Lung (tissue), 12 donors: Measurements from ENCODE around the gene SEC23B. TPM values are rescaled to one million over a fixed set of nuclear protein-coding genes. Genes with fewer than 3 reads are reported as not detected.

Experiments used
- ATAC-seq: fragments of 200-7000 bp; cut with Tn5 transposase; one replicate; pipeline ENCODE4 v1.9.1; 2020; ENCODE audit warnings: moderate number of reproducible peaks; ENCODE audit not compliant: insufficient read depth, low FRiP score
- DNase-seq, 3 donors: peaks; one replicate each; pipeline ENCODE4 v3.0.0-alpha.2; 2013 to 2017
- H3K27ac ChIP-seq, 2 donors: one replicate each; pipeline ENCODE4 v1.5.1; 2013; ENCODE audit warnings: mild to moderate bottlenecking in 2 of 2, moderate library complexity in 2 of 2, control low read depth in 1 of 2, inconsistent platforms in 1 of 2, low read depth in 1 of 2, low read length in 1 of 2
- H3K27me3 ChIP-seq, 3 donors: one replicate each; pipeline ENCODE4 v1.5.1; 2013; ENCODE audit warnings: low read length in 2 of 3; ENCODE audit not compliant: control insufficient read depth in 3 of 3, insufficient read depth in 3 of 3
- H3K36me3 ChIP-seq, 4 donors: one replicate each; pipeline ENCODE4 v1.5.1; 2013; ENCODE audit warnings: low read length in 4 of 4, mild to moderate bottlenecking in 1 of 4, moderate library complexity in 1 of 4; ENCODE audit not compliant: control insufficient read depth in 4 of 4, insufficient read depth in 4 of 4
- H3K4me1 ChIP-seq, 5 donors: one replicate each; pipeline ENCODE4 v1.5.1; 2013; ENCODE audit warnings: low read length in 5 of 5, mild to moderate bottlenecking in 2 of 5, moderate library complexity in 1 of 5; ENCODE audit not compliant: control insufficient read depth in 5 of 5, insufficient read depth in 5 of 5
- H3K4me3 ChIP-seq: one replicate; pipeline ENCODE4 v1.5.1; 2013; ENCODE audit warnings: mild to moderate bottlenecking, control low read depth, moderate library complexity
- H3K9ac ChIP-seq, 2 donors: one replicate each; pipeline ENCODE4 v1.5.1; 2013; ENCODE audit warnings: low read length in 2 of 2, control low read depth in 1 of 2; ENCODE audit not compliant: insufficient read depth in 1 of 2
- H3K9me3 ChIP-seq, 4 donors: one replicate each; pipeline ENCODE4 v1.5.1; 2013; ENCODE audit warnings: low read length in 3 of 4, mild to moderate bottlenecking in 1 of 4, moderate library complexity in 1 of 4; ENCODE audit not compliant: control insufficient read depth in 4 of 4, insufficient read depth in 3 of 4
- WGBS, 2 donors: extraction: QIAGEN DNeasy Blood & Tissue Kit; methylation state at CpG; one replicate each; pipeline ENCODE4 v1.1.7; 2013; 5-methylcytosine and 5-hydroxymethylcytosine counted together
- polyA plus RNA-seq, 2 donors: library from polyadenylated mRNA; stranded (reverse); fragments of 200-250 nt; gene quantifications; one replicate each; pipeline ENCODE4 v1.2.1, GENCODE V29; 2013
- total RNA-seq, 2 donors: library from RNA; depleted of rRNA in 1 of 2; stranded (reverse); fragments of >200 nt in 1 of 2; gene quantifications; one replicate each; pipeline ENCODE4 v1.2.1, GENCODE V29; 2014 to 2021
- TF ChIP-seq, protein P1 (sequence below): IDR thresholded peaks from 2 replicates; pipeline ENCODE4 v1.5.1; 2012; ENCODE audit warnings: mild to moderate bottlenecking; ENCODE audit errors: control extremely low read depth, extremely low read depth
- donor health status: control.
- donor health status: control.
- donor health status: Bipolar disorder and iron deficiency.
- donor health status: healthy.
- donor health status: DM: yes; HTN: yes; CAD: no.

SEC23B gene
- total and polyA plus RNA-seq, 4 donors, result 10.3 to 79.5 (median 57.8) TPM

DNA sequence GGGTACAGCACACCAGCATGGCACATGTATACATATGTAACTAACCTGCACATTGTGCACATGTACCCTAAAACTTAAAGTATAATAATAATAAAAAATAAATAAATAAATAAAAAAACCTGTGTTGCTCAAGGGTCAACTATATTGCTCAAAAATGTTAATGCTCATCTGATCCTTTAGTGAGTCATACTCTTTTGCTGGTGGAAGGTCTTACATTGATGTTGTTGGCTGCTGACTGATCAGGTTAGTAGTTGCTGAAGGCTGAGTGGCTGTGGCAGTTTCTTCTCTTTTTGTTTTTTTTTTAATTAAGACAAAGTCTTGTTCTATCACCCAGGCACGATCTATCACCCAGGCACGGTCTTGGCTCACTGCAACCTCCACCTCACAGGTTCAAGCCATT is 29.9 kb downstream of the SEC23B start:
- DNase-seq (no peak), ATAC-seq (no peak)
- Histone ChIP-seq H3K4me3 (no peak overlapping the region), H3K27me3 (no peaks in the 10 kb centered on the region), H3K9ac (no peak overlapping the region), H3K4me1 (no peaks in the 10 kb centered on the region), H3K9me3 (no peaks in the 10 kb centered on the region), H3K27ac (no peak overlapping the region), H3K36me3 (peaks cover 16 to 35% (median 28%) of the 10 kb centered on the region in 4 donors)
- TF ChIP-seq, protein P1, sequence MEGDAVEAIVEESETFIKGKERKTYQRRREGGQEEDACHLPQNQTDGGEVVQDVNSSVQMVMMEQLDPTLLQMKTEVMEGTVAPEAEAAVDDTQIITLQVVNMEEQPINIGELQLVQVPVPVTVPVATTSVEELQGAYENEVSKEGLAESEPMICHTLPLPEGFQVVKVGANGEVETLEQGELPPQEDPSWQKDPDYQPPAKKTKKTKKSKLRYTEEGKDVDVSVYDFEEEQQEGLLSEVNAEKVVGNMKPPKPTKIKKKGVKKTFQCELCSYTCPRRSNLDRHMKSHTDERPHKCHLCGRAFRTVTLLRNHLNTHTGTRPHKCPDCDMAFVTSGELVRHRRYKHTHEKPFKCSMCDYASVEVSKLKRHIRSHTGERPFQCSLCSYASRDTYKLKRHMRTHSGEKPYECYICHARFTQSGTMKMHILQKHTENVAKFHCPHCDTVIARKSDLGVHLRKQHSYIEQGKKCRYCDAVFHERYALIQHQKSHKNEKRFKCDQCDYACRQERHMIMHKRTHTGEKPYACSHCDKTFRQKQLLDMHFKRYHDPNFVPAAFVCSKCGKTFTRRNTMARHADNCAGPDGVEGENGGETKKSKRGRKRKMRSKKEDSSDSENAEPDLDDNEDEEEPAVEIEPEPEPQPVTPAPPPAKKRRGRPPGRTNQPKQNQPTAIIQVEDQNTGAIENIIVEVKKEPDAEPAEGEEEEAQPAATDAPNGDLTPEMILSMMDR, result no peak
- whole genome bisulfite sequencing, 2 donors, result 98 to 100% methylated on average over 2 of the region's 2 CpGs

DNA sequence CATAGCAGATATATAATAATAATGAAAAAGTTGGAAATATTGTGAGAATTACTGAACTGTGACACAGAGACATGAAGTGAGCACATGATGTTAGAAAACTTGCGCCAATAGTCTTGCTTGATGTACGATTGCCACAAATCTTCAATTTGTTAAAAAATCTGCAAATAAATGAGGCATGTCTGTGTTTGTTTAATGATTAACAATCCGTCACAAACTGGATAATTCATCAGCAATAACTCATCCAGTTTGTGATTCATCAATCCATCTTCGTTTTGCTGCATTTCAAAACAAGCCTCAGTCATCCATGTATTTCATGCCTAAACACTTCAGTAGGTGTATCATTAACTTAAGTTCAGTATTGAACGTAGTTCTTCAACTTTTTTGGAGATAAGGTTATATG is 34.0 kb downstream of the SEC23B start:
- H3K4me1 ChIP-seq, result no peaks in the 10 kb centered on the region
- no peak for ATAC-seq
- H3K36me3 ChIP-seq, result peaks cover 9 to 34% (median 28%) of the 10 kb centered on the region in 4 donors
- TF ChIP-seq, protein P1, result no peak
- no peak overlapping the region for H3K9ac ChIP-seq
- H3K9me3 ChIP-seq, result no peaks in the 10 kb centered on the region
- no peak for DNase-seq
- no peak overlapping the region for H3K4me3 ChIP-seq
- H3K27ac ChIP-seq, result no peak overlapping the region
- 82 to 93% methylated on average over 5 of the region's 5 CpGs for WGBS, 2 donors
- no peaks in the 10 kb centered on the region for H3K27me3 ChIP-seq

DNA sequence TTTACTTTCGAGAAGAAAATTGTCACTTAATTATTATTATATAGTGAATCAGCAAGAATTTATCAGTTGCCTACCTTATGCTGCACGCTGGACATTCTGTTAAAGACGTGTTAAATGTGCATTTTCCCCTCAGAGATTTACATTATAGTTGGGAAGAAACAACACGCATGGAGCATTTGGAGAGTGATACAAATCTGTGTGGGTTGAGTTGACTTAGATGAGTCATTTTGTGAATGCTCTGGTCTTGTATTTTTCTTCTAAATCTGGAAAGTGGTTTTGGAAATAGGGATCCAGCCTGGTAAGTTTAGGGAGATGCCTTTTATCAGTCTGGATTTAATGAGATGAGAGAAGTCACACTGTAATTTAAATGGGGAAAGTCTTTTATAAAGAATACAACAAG is 35.5 kb downstream of the SEC23B start:
- no peaks in the 10 kb centered on the region for H3K9me3 ChIP-seq
- no peak for ATAC-seq
- no peak overlapping the region for H3K27ac ChIP-seq
- H3K4me1 ChIP-seq, result no peaks in the 10 kb centered on the region
- no peak overlapping the region for H3K4me3 ChIP-seq
- H3K9ac ChIP-seq, result no peak overlapping the region
- no peak for DNase-seq
- TF ChIP-seq, protein P1, result no peak
- 95 to 96% methylated on average over 4 of the region's 4 CpGs for WGBS, 2 donors
- H3K36me3 ChIP-seq, result peaks cover 7 to 36% (median 34%) of the 10 kb centered on the region in 4 donors
- no peaks in the 10 kb centered on the region for H3K27me3 ChIP-seq

DNA sequence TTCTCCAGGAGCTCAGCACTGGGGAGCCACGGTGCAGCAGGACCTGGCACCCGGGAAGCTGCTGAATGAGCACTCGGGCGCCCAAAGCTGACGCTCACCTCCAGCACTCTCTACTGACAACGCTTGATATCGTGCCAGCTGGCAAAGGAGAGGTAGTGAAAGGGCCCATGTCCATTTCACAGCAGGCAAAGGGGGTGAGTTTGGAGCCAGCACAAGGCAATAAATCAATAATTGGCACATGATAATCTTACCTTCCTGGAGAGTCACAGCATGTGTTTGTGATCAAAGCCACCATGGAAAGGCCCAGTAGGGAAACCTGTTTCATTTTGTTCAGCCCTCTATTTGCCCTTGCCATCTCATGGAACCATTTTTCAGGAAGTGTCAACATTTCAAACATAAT is 36.2 kb downstream of the SEC23B start:
- Histone ChIP-seq H3K4me1 (no peaks in the 10 kb centered on the region), H3K9ac (no peak overlapping the region), H3K36me3 (peaks cover 10 to 40% (median 35%) of the 10 kb centered on the region in 4 donors), H3K4me3 (no peak overlapping the region), H3K27ac (no peak overlapping the region), H3K9me3 (no peaks in the 10 kb centered on the region), H3K27me3 (no peaks in the 10 kb centered on the region)
- DNase-seq (no peak), ATAC-seq (no peak)
- TF ChIP-seq, protein P1, result no peak
- WGBS, 2 donors, result 91 to 94% methylated on average over 7 of the region's 7 CpGs
